BLaER1 treated with 17β-estradiol and CSF1 and Interleukin-3, amounts not matched to agents 10 nM and 100 nM (cell line): ENCODE data around the gene TBX20.

Experiments used
- H3K27ac ChIP-seq, 11 experiments: shearing (Covaris generic); formaldehyde crosslinking; 2 replicates each; pipeline ENCODE4 v1.8.1; 2022
- H3K27me3 ChIP-seq, 11 experiments: shearing (Covaris generic); formaldehyde crosslinking; 2 replicates each; pipeline ENCODE4 v1.8.1; 2022
- H3K36me3 ChIP-seq, 11 experiments: shearing (Covaris generic); formaldehyde crosslinking; 2 replicates each; pipeline ENCODE4 v1.8.1; 2022
- H3K4me1 ChIP-seq, 10 experiments: shearing (Covaris generic); formaldehyde crosslinking; 2 replicates each; pipeline ENCODE4 v1.8.1; 2022
- H3K4me2 ChIP-seq, 11 experiments: shearing (Covaris generic); formaldehyde crosslinking; 2 replicates each; pipeline ENCODE4 v1.8.1; 2022
- H3K4me3 ChIP-seq, 10 experiments: shearing (Covaris generic); formaldehyde crosslinking; 2 replicates each; pipeline ENCODE4 v1.8.1; 2022
- H3K9ac ChIP-seq, 11 experiments: shearing (Covaris generic); formaldehyde crosslinking; 2 replicates each; pipeline ENCODE4 v1.8.1; 2022
- H3K9me3 ChIP-seq, 11 experiments: shearing (Covaris generic); formaldehyde crosslinking; replicated peaks in 1 of 11; 2 replicates each; pipeline ENCODE4 v1.8.1; 2022
- H4K20me1 ChIP-seq, 11 experiments: shearing (Covaris generic); formaldehyde crosslinking; 2 replicates each; pipeline ENCODE4 v1.8.1; 2022
- Cebpa-rat ChIP-seq, 11 experiments: shearing (Covaris generic); IDR thresholded peaks; 2 replicates each; pipeline ENCODE4 v1.8.1; 2022

Gene TBX20

DNA sequence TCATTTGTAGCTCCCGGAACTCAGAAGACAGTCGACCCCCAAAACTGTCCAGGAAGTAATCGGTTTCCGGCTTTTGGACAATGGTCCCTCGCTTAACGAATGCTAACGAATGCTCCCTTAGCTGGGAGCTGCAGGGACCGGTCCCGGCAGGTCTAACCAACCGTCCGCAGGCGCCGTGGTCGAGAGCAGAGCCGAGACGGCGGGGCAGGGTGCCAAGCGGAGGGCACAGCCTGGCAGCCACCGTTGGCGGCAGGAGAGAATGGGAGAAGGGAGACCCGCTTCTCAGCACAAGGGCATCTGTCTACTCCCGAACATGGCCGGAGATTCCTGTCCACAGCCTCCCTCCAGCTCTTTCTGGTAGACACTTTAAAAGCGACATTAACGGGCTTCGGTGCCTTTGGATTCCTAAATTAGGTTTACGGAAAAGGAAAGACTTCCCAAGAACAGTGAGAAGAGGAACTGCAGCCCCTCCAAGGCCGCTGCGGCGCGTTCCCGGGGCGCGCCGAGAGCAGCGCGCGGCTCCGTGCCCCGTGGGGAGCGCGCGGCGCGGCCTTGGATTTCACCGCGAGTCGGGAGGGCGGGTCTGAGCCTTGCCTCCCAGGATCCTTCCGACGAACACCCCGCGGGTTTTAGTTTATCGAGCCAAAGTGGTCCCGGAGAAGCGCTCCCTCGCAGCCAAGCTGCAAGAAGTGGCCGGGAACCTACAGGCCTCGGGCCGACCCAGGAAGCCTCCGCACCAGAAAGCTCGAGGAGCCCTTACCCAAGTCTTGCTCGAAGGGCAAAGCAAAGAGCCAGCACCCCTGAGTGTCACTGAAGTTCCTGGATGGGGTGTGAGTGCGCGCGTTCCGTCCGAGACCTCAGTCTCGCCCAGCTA is 3.6 kb upstream of the TBX20 start:
- Histone ChIP-seq H3K4me3 (no peak overlapping the region), H4K20me1 (no peaks in the 10 kb centered on the region), H3K27ac (no peak overlapping the region), H3K36me3 (no peaks in the 10 kb centered on the region), H3K4me2 (no peak overlapping the region), H3K9ac (no peak overlapping the region), H3K27me3 (peaks cover 25 to 51% (median 40%) of the 10 kb centered on the region in 11 experiments), H3K9me3 (peaks cover 66 to 82% (median 75%) of the 10 kb centered on the region in 11 experiments), H3K4me1 (peaks cover 0 to 4% (median 0%) of the 10 kb centered on the region in 10 experiments; a peak in 3 of 20 replicates)
- TF ChIP-seq Cebpa-rat (IDR thresholded peaks at IDR 0.05) = no peak

GRCh38 chr7:35256256-35257175 is 2.6 kb upstream of the TBX20 start:
- no peak overlapping the region for H3K4me3 ChIP-seq
- H3K27me3 ChIP-seq = peaks cover 25 to 51% (median 40%) of the 10 kb centered on the region in 11 experiments
- H3K27ac ChIP-seq = no peak overlapping the region
- H3K36me3 ChIP-seq = no peaks in the 10 kb centered on the region
- H4K20me1 ChIP-seq = no peaks in the 10 kb centered on the region
- H3K4me1 ChIP-seq = peaks cover 0 to 14% (median 7%) of the 10 kb centered on the region in 10 experiments; a peak in 17 of 20 replicates
- peaks cover 57 to 74% (median 65%) of the 10 kb centered on the region in 11 experiments for H3K9me3 ChIP-seq
- H3K9ac ChIP-seq = no peak overlapping the region
- no peak overlapping the region for H3K4me2 ChIP-seq
- TF ChIP-seq Cebpa-rat (IDR thresholded peaks at IDR 0.05) = no peak

DNA sequence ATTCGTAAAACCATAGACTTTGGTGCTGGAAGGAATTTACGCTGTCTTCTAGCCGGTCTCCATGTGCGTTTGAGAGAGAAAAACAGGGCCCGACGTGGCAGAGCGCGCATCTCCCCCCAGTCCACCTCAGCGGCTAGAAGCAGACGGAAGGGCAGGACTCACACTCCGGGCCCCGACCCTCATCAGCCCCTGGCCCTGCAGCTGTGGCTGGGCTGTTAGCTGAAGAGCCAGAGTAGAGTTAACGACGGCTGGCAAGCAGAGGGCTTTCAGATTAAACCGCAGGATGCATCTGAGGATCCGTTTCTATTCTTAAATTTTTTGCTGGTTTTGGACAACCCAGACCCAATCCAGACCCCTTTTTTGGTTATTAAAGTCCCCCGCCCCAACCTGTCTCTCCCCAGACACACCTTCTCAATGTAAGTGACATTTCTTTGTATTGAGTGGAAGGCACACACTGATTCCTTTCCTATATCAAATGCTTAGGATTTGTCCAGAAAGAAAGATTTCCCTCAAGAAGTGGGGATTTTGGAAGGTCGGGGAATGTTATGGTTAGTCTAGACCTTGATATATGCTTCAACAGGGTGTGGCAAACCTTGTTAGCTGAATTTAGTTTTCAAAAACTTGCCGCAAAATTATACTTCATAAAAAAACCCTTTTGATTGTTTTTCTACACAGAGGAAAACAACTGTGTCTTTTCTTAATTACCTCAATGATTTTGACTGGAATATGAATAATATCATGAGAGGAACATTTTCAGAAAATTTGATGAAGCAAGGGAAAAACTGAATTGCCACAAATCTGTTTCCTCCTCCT is 1.7 kb upstream of the TBX20 start:
- Histone ChIP-seq H3K36me3 (no peaks in the 10 kb centered on the region), H4K20me1 (no peaks in the 10 kb centered on the region), H3K9me3 (peaks cover 53 to 65% (median 59%) of the 10 kb centered on the region in 11 experiments), H3K9ac (no peak overlapping the region), H3K4me2 (no peak overlapping the region), H3K27me3 (peaks cover 25 to 48% (median 37%) of the 10 kb centered on the region in 11 experiments), H3K4me3 (no peak overlapping the region), H3K4me1 (peaks cover 0 to 21% (median 12%) of the 10 kb centered on the region in 10 experiments; a peak in 17 of 20 replicates), H3K27ac (no peak overlapping the region)
- no peak for TF ChIP-seq Cebpa-rat (IDR thresholded peaks at IDR 0.05)

DNA sequence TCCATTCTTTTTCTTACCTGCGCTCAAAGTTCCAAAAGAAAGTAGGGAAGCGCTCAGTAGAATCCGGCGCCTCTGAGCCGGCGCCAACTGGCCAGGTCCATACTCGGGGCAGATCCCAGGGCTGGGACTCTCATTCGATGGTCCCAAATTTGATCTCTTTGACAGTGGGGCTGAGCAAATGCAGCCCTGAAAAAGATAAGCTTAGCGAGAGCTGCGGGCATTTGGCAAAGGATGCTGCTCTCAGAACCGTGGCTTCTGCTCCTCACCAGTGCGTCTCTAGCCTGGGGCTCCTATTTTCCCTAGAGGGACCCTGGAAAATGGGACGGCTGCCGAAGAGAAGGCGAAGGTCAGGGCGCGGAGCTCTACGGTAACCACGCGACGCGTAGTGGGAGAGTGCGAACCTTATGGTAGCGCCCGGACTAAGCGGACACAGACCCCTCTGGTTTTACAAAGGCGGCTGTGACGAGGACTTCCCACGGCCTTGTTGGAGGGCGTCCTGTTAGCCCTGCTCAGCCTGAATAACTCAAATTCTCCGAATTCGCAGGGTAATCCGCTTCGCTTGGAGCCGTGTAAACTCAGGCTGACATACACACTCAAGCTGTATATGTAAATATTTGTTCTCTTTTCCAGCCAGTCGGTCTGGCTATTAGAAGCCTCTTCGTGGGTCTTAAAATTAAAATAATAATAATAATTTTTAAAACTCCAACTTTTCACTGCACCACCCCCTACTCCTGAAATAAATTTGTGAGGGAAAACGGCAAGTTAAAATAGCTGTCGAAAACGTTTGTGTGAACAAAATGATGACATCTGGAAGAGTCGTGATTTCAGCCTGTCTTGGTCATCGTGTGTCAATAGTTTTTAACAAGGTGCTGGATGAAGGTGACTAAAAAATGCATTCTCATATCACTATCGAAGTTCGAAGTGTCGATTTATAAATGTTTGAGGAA is 869 bp upstream of the TBX20 start:
- no peak for TF ChIP-seq Cebpa-rat (IDR thresholded peaks at IDR 0.05)
- H3K27me3 ChIP-seq = peaks cover 26 to 57% (median 44%) of the 10 kb centered on the region in 11 experiments
- no peak overlapping the region for H3K4me2 ChIP-seq
- H3K4me1 ChIP-seq = peaks cover 0 to 21% (median 12%) of the 10 kb centered on the region in 10 experiments; a peak in 17 of 20 replicates
- no peak overlapping the region for H3K4me3 ChIP-seq
- H3K9me3 ChIP-seq = peaks cover 53 to 65% (median 59%) of the 10 kb centered on the region in 11 experiments
- H3K27ac ChIP-seq = no peak overlapping the region
- no peaks in the 10 kb centered on the region for H4K20me1 ChIP-seq
- no peaks in the 10 kb centered on the region for H3K36me3 ChIP-seq
- no peak overlapping the region for H3K9ac ChIP-seq

DNA sequence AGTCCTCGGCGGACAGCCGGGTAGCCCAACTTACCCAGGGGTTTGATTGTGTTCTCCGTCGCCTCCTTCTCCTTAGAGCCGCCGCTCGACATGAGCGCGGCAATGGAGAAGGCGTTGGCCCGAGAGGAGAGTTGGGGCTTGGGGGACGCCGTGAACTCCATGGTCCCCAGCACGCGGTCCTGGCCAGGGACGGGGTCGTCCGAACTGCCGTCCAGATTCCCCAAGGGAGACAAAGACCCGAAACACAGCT is 515 bp downstream of the TBX20 start:
- H3K4me1 ChIP-seq = peaks cover 0 to 21% (median 12%) of the 10 kb centered on the region in 10 experiments; a peak in 17 of 20 replicates
- no peak overlapping the region for H3K27ac ChIP-seq
- peaks cover 51 to 56% (median 53%) of the 10 kb centered on the region in 11 experiments for H3K9me3 ChIP-seq
- H3K27me3 ChIP-seq = peaks cover 38 to 68% (median 57%) of the 10 kb centered on the region in 11 experiments
- TF ChIP-seq Cebpa-rat (IDR thresholded peaks at IDR 0.05) = no peak
- H4K20me1 ChIP-seq = no peaks in the 10 kb centered on the region
- H3K4me3 ChIP-seq = no peak overlapping the region
- no peak overlapping the region for H3K9ac ChIP-seq
- no peaks in the 10 kb centered on the region for H3K36me3 ChIP-seq
- no peak overlapping the region for H3K4me2 ChIP-seq

- peak overlapping the region in 2 of 11 experiments; percentile 73 to 88; a peak in 2 of 22 replicates for H3K4me2 ChIP-seq
These were observed 1.1 kb downstream of the TBX20 start for GRCh38 chr7:35252612-35253459.

More at GRCh38 chr7:35252612-35253459, 1.1 kb downstream of the TBX20 start:
- Histone ChIP-seq H3K27me3 (peaks cover 36 to 67% (median 54%) of the 10 kb centered on the region in 11 experiments), H3K9me3 (peaks cover 45 to 50% (median 47%) of the 10 kb centered on the region in 11 experiments), H3K4me3 (no peak overlapping the region), H4K20me1 (no peaks in the 10 kb centered on the region), H3K27ac (no peak overlapping the region), H3K36me3 (no peaks in the 10 kb centered on the region), H3K9ac (no peak overlapping the region), H3K4me1 (peaks cover 0 to 21% (median 12%) of the 10 kb centered on the region in 10 experiments; a peak in 17 of 20 replicates)
- TF ChIP-seq Cebpa-rat (IDR thresholded peaks at IDR 0.05) = no peak
